HUES64 (cell line): ENCODE data around the gene CA5A.

Experiments
- H3K27ac ChIP-seq: 2 replicates; pipeline ENCODE4 v1.7.0; 2013; ENCODE audit warnings: low read depth, low read length, inconsistent platforms
- H3K27me3 ChIP-seq: 2 replicates; pipeline ENCODE4 v1.6.1; 2013; ENCODE audit warnings: mild to moderate bottlenecking, low read length; ENCODE audit not compliant: insufficient read depth
- H3K36me3 ChIP-seq: 2 replicates; pipeline ENCODE4 v1.6.1; 2013; ENCODE audit warnings: mild to moderate bottlenecking, low read length; ENCODE audit not compliant: insufficient read depth
- H3K4me1 ChIP-seq: 2 replicates; pipeline ENCODE4 v1.6.1; 2013; ENCODE audit warnings: mild to moderate bottlenecking, low read length, moderate library complexity; ENCODE audit not compliant: insufficient read depth
- H3K4me3 ChIP-seq: 2 replicates; pipeline ENCODE4 v1.5.1; 2013; ENCODE audit warnings: mild to moderate bottlenecking, low read length, moderate library complexity
- H3K9ac ChIP-seq: 2 replicates; pipeline ENCODE4 v1.6.1; 2013; ENCODE audit warnings: mild to moderate bottlenecking, low read depth, low read length
- H3K9me3 ChIP-seq: 2 replicates; pipeline ENCODE4 v1.6.1; 2013; ENCODE audit warnings: low read depth, low read length; ENCODE audit not compliant: insufficient read depth
- WGBS: fragments of 150-250, 120-280 bp; methylation state at CpG from one replicate; pipeline ENCODE4 v1.1.7; 2013; ENCODE audit warnings: missing lambda C conversion rate; 5-methylcytosine and 5-hydroxymethylcytosine counted together

The CA5A gene

GRCh38 chr16:87849419-87850008 is 86.8 kb downstream of the CA5A start:
- H3K27ac ChIP-seq, result no peak overlapping the region
- no peak overlapping the region for H3K9ac ChIP-seq
- peaks cover 23% of the 10 kb centered on the region for H3K4me1 ChIP-seq
- H3K27me3 ChIP-seq, result no peaks in the 10 kb centered on the region
- 94% methylated on average over 16 of the region's 16 CpGs for WGBS
- H3K36me3 ChIP-seq, result peaks cover 43% of the 10 kb centered on the region
- no peaks in the 10 kb centered on the region for H3K9me3 ChIP-seq
- no peak overlapping the region for H3K4me3 ChIP-seq

GRCh38 chr16:87848676-87849345 is 87.5 kb downstream of the CA5A start:
- WGBS, result 91% methylated on average over 18 of the region's 18 CpGs
- no peak overlapping the region for H3K27ac ChIP-seq
- H3K4me1 ChIP-seq, result peaks cover 17% of the 10 kb centered on the region
- no peak overlapping the region for H3K4me3 ChIP-seq
- peaks cover 47% of the 10 kb centered on the region for H3K36me3 ChIP-seq
- no peak overlapping the region for H3K9ac ChIP-seq
- H3K9me3 ChIP-seq, result no peaks in the 10 kb centered on the region
- no peaks in the 10 kb centered on the region for H3K27me3 ChIP-seq

GRCh38 chr16:87847785-87848675 is 88.3 kb downstream of the CA5A start:
- no peaks in the 10 kb centered on the region for H3K9me3 ChIP-seq
- no peak overlapping the region for H3K4me3 ChIP-seq
- H3K27ac ChIP-seq, result no peak overlapping the region
- H3K27me3 ChIP-seq, result no peaks in the 10 kb centered on the region
- peaks cover 12% of the 10 kb centered on the region for H3K4me1 ChIP-seq
- peaks cover 49% of the 10 kb centered on the region for H3K36me3 ChIP-seq
- no peak overlapping the region for H3K9ac ChIP-seq
- 91% methylated on average over 28 of the region's 28 CpGs for WGBS

- peaks cover 52% of the 10 kb centered on the region for H3K36me3 ChIP-seq
- peaks cover 6% of the 10 kb centered on the region; the same call in 1 of the 2 replicates for H3K4me1 ChIP-seq
- H3K9ac ChIP-seq, result no peak overlapping the region
- H3K27ac ChIP-seq, result no peak overlapping the region
- H3K27me3 ChIP-seq, result no peaks in the 10 kb centered on the region
- WGBS, result 93% methylated on average over 8 of the region's 8 CpGs
- H3K4me3 ChIP-seq, result no peak overlapping the region
- no peaks in the 10 kb centered on the region for H3K9me3 ChIP-seq
Measured at GRCh38 chr16:87847467-87847784, 88.9 kb downstream of the CA5A start.

GRCh38 chr16:87846705-87847466 is 89.4 kb downstream of the CA5A start:
- peaks cover 54% of the 10 kb centered on the region for H3K36me3 ChIP-seq

GRCh38 chr16:87845807-87846619 is 90.3 kb downstream of the CA5A start:
- H3K27ac ChIP-seq, result no peak overlapping the region
- H3K27me3 ChIP-seq, result no peaks in the 10 kb centered on the region
- H3K9ac ChIP-seq, result no peak overlapping the region
- no peaks in the 10 kb centered on the region for H3K9me3 ChIP-seq
- H3K36me3 ChIP-seq, result peaks cover 58% of the 10 kb centered on the region
- no peak overlapping the region for H3K4me3 ChIP-seq
- H3K4me1 ChIP-seq, result no peaks in the 10 kb centered on the region
- 94% methylated on average over 31 of the region's 31 CpGs for WGBS

More at GRCh38 chr16:87846705-87847466, 89.4 kb downstream of the CA5A start:
- Histone ChIP-seq H3K4me3 (no peak overlapping the region), H3K27me3 (no peaks in the 10 kb centered on the region), H3K27ac (no peak overlapping the region), H3K4me1 (peaks cover 1% of the 10 kb centered on the region; the same call in 1 of the 2 replicates), H3K9me3 (no peaks in the 10 kb centered on the region), H3K9ac (no peak overlapping the region)
- WGBS, result 95% methylated on average over 25 of the region's 25 CpGs

- Histone ChIP-seq H3K36me3 (peaks cover 58% of the 10 kb centered on the region), H3K27me3 (no peaks in the 10 kb centered on the region), H3K9me3 (no peaks in the 10 kb centered on the region), H3K4me3 (no peak overlapping the region), H3K4me1 (no peaks in the 10 kb centered on the region), H3K9ac (no peak overlapping the region), H3K27ac (no peak overlapping the region)
- 93% methylated on average over 13 of the region's 13 CpGs for WGBS
Measured at GRCh38 chr16:87845213-87845612, 91.1 kb downstream of the CA5A start.

GRCh38 chr16:87844809-87845208 is 91.5 kb downstream of the CA5A start:
- Histone ChIP-seq H3K27ac (no peak overlapping the region), H3K4me3 (no peak overlapping the region), H3K9ac (no peak overlapping the region), H3K36me3 (peaks cover 59% of the 10 kb centered on the region), H3K4me1 (no peaks in the 10 kb centered on the region), H3K9me3 (no peaks in the 10 kb centered on the region), H3K27me3 (no peaks in the 10 kb centered on the region)
- 91% methylated on average over 13 of the region's 13 CpGs for WGBS

GRCh38 chr16:87844120-87844733 is 92.1 kb downstream of the CA5A start:
- Histone ChIP-seq H3K27ac (no peak overlapping the region), H3K4me1 (no peaks in the 10 kb centered on the region), H3K9ac (no peak overlapping the region), H3K36me3 (peaks cover 59% of the 10 kb centered on the region), H3K27me3 (no peaks in the 10 kb centered on the region), H3K9me3 (no peaks in the 10 kb centered on the region), H3K4me3 (no peak overlapping the region)
- 82% methylated on average over 30 of the region's 30 CpGs for WGBS

GRCh38 chr16:87843678-87844105 is 92.6 kb downstream of the CA5A start:
- H3K27me3 ChIP-seq, result no peaks in the 10 kb centered on the region
- no peak overlapping the region for H3K9ac ChIP-seq
- H3K4me1 ChIP-seq, result no peaks in the 10 kb centered on the region
- H3K4me3 ChIP-seq, result no peak overlapping the region
- H3K9me3 ChIP-seq, result no peaks in the 10 kb centered on the region
- 92% methylated on average over 17 of the region's 17 CpGs for WGBS
- H3K36me3 ChIP-seq, result peaks cover 59% of the 10 kb centered on the region
- no peak overlapping the region for H3K27ac ChIP-seq
